GM12875 (cell line): Measurements from ENCODE around the gene HOXA1.

Source experiments
- H3K4me3 ChIP-seq: one replicate; pipeline ENCODE4 v1.5.1; 2011; ENCODE audit warnings: low read depth, low read length, control low read depth
- CTCF ChIP-seq: IDR thresholded peaks from 2 replicates; pipeline ENCODE4 v1.5.1; 2011; ENCODE audit warnings: low read depth, mild to moderate bottlenecking, control low read depth, inconsistent platforms, low read length, moderate library complexity, borderline replicate concordance; ENCODE audit not compliant: insufficient read depth

HOXA1 gene

GRCh38 chr7:27124902-27125689 lies 29.3 kb upstream of the HOXA1 start:
- TF ChIP-seq CTCF, result no peak
- H3K4me3 ChIP-seq, result no peak overlapping the region

GRCh38 chr7:27124096-27124901 lies 28.5 kb upstream of the HOXA1 start:
- TF ChIP-seq CTCF, result no peak
- H3K4me3 ChIP-seq, result no peak overlapping the region

DNA sequence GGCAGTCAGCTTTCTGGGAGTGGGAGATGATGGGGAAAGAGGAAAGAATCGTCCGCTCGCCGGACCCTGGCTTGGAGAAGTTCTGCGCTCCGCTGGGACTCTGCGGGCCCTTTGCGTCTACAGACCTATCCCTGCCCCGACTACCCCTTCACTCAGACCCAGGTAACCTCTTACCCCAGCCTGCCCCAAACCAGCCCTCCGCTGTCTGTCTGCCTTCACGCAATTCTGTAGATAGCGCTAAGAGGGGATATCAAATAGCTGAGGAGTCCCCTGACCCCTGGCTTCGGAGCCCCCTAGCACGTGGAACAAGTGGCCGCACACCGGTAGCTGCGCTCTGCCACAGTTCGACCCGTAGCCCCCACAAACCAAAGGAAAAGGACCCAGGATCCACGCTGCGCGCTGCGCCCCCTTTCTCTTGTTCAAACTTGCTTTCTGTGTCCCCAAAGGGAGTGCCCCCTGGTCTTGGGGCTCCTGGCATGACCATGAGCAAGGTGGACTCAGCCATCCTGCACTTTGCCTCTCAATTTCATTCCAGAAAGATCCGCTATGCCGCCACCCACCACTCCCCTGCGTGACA lies 27.8 kb upstream of the HOXA1 start:
- TF ChIP-seq CTCF, result no peak
- H3K4me3 ChIP-seq, result no peak overlapping the region

GRCh38 chr7:27123007-27123476 lies 27.2 kb upstream of the HOXA1 start:
- TF ChIP-seq CTCF, result no peak
- no peak overlapping the region for H3K4me3 ChIP-seq

DNA sequence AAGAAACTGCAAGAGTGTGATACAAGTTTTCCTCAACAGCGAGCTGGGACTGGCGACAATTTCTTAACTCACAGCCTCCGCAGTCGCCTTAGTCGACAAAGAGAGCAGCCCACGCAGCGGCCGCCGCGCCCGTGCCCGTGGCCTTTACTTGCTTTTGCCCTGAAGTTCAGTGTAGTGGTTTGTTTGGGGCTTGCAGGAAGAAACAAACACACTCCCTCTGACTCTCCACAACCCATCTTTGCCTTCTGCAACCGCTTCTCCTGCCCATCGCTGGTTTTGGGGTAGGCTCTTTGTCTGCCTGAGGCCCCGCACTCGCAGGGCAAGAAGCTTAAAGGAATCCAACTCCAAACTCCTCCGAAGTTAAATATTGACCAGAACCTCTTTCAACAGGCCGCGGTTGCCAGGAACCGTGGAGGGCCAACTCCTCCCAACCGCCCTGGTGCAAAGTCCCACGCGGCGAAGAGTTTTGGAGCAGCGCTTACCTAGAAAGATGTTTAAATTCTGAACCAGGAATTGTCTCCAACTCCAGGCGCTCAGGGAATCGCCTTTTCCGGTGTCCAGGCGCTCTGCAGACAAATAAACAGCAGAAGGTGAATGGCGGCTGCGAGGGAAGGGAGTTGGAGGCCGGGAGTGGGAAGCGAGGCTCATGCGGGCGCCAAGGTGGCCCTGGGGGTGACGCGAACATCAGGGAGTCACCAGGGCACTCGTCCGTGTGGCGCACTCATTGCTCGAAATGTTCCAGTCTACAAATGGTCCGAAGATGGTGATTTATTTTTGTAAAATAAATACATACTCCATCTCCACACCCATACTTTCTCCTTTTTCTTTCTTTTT lies 26.5 kb upstream of the HOXA1 start:
- no peak overlapping the region for H3K4me3 ChIP-seq
- no peak for TF ChIP-seq CTCF

DNA sequence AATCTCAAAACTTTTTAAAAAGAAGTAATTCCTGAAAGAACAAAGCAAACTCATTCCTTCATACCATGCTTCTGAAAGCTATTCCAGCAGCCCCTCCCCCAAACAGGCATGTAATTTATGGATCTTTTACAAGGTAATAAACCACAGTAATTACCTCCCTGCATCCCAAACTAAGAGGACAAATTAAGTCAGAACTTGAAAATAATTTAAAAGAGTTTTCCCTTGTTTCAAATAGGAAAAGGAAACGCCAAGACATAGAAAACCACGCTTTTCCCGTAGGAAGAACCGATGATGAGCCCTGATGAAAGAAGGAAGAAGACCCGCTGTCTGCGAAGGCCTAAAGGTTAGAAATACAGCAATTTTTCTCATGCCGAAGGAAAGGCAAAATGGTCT lies 25.9 kb upstream of the HOXA1 start:
- H3K4me3 ChIP-seq, result no peak overlapping the region

More for the DNA sequence above, 25.9 kb upstream of the HOXA1 start:
- TF ChIP-seq CTCF, result no peak
